Measurements from ENCODE around the gene ITGA5.

ITGA5 gene

DNA sequence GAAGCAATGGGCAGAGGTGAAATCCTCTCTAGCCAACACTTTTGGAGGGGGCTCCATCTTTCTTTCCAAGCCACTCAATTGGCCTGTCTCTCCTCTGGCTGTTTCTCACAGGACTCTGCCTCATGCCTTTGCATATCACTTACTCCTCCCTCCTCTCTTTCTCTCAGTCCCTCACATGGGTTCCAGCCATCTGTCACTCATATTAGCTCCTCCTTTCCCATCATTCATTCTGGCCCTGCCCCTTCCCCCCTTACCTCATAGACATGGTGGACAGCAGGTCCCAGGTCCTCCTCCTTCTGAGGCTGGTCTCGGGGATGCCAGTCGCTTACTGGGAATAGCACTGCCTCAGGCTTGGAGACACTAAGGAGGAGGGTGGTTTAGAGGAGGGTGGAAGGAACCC, 17.9 kb downstream of the ITGA5 start:
- TF ChIP-seq, protein P1, sequence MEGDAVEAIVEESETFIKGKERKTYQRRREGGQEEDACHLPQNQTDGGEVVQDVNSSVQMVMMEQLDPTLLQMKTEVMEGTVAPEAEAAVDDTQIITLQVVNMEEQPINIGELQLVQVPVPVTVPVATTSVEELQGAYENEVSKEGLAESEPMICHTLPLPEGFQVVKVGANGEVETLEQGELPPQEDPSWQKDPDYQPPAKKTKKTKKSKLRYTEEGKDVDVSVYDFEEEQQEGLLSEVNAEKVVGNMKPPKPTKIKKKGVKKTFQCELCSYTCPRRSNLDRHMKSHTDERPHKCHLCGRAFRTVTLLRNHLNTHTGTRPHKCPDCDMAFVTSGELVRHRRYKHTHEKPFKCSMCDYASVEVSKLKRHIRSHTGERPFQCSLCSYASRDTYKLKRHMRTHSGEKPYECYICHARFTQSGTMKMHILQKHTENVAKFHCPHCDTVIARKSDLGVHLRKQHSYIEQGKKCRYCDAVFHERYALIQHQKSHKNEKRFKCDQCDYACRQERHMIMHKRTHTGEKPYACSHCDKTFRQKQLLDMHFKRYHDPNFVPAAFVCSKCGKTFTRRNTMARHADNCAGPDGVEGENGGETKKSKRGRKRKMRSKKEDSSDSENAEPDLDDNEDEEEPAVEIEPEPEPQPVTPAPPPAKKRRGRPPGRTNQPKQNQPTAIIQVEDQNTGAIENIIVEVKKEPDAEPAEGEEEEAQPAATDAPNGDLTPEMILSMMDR (IDR thresholded peaks at IDR 0.05; ENCODE audit: low read depth, low read length) = no peak
- DNase-seq (ENCODE audit: extremely low read depth, low read depth) = no peak

DNA sequence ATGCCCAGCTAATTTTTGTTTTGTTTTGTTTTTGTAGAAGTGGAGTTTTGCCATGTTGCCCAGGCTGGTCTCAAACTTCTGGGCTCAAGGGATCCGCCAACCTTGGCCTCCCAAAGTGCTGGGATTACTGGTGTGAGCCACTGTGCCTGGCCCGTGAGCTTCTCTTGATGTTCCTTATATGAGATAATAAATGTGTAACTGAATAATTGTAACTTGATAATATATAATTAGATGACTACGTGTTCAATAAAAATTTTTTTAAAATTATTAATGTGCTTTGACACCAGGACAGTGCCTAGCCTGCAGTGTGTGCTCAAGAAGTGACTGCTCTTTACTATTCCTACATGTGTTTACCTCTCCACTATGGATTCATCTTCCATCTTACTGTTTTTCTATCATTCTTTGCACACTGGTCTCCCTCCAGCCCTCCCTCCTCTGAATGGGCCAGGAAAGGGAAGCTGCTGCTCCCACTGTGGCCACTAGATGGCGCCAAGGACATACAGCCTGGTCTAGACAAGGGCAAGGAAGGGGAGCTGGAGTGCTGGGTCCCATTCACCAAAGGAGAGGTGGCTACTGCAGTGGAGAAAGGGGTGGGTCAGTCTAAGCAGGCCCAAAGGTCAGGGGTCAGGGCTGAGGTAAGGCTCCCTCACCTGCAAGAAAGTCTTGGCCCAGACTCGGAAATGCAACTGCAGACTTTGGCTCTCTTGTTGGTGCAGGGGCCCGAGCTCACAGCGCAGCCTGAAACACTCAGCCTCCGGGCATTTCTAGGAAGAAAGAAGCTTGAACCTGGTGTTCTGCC, 19.9 kb downstream of the ITGA5 start:
- TF ChIP-seq, protein P1 (IDR thresholded peaks at IDR 0.05; ENCODE audit: low read depth, low read length) = no peak; the same call in none of the 2 replicates
- peak; percentile 62 for DNase-seq (ENCODE audit: extremely low read depth, low read depth)

DNA sequence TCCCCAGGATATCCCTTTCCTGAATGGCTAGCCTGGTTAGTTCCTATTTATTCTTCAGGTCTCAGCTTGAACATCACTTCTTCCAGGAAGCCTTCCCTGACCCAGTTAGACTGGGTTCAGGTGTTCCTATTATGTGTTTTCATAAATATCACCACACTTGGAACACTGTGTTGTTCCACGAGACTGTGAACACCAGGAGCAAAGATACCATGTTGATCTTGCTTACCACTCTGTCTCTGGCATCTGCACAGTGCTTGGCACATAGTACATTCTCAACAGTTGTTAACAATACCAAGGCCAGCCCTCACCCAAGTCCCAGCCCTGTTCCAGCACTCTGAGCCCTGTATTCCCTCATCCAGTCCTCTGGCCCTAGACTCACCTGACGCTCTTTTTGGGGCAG, 20.8 kb downstream of the ITGA5 start:
- TF ChIP-seq, protein P1 (IDR thresholded peaks at IDR 0.05; ENCODE audit: low read depth, low read length) = no peak
- no peak for DNase-seq (ENCODE audit: extremely low read depth, low read depth)

DNA sequence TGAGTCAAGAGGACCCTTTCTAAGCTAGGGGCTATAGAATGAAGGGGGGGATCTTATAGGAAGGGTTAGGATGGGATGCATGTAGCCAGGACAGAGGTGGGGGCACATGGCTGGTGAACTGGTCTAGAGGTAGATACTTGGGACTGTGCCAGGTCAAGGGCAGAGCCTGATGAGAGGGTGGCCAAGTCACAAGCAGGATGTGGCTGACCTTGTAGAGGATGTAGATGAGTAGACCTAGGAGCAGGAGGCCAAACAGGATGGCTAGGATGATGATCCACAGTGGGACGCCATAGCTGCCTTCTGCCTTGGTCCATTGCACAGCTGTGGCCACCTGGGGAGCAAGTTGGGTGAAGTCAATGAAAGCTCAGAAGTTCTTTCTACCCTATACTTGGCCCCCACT, 21.9 kb downstream of the ITGA5 start:
- TF ChIP-seq, protein P1 (IDR thresholded peaks at IDR 0.05; ENCODE audit: low read depth, low read length) = no peak
- no peak for DNase-seq (ENCODE audit: extremely low read depth, low read depth)

DNA sequence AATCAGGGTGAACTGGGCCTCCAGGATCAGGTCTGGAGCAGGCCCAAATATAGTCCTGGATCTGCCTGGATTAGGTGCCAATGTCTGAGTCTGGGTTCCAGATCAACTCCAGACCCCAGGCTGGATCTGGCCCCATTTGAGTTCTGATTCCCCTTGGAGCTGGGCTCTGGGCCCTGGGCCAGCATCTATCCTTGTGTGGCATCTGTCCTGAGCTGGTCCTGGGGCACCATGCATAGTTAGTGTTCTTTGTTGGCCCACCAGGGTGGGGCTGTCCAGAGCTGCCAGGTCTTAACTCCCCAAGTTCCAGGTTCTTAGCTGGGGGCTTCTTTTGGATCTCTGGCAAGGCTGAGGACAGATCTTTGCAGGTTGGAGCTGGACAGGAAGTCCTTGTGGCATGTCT, 23.5 kb downstream of the ITGA5 start:
- DNase-seq (ENCODE audit: extremely low read depth, low read depth) = no peak
- TF ChIP-seq, protein P1 (IDR thresholded peaks at IDR 0.05; ENCODE audit: low read depth, low read length) = no peak

DNA sequence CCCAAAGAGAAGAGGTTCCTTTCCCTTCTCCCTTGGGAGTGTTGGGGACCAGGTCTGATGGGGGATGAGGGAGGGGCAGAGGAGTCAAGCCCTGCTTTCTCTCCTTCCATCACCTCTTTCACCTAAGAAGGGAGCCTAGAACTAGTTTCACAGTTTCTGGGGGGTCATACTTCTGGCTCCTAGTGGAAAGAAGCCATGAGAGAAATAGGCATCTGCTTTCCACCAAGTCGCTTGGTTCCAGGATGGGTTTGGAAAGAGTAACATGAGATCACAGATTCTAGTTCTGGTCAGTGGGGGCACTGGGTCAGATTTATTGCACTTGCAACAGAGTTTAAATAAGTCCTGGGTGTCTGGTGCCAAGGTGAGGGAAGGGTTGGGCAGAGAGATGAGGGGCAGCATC, 24.1 kb downstream of the ITGA5 start:
- TF ChIP-seq, protein P1 (IDR thresholded peaks at IDR 0.05; ENCODE audit: low read depth, low read length) = no peak
- no peak for DNase-seq (ENCODE audit: extremely low read depth, low read depth)

DNA sequence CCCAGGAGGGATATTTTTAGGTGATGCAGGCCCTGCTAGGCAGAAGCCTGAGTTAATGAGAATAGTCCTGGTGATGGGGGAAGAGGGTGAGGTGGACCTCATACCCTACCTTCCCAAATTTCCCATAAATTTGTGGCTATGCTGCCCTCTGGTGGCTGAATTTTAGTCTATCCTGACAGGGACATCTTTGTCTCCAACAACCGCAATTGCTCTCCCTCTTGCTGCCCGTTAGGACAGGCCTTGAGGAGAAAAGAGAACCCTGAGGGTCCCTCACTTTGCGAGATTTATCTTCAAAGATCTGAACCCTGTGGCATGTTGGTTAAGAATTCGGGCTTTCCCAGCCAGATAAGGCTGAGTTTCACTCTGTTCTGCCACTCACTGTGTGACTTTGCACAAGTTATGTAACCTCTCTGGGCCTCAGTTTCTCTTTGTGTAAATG, 24.8 kb downstream of the ITGA5 start:
- TF ChIP-seq, protein P1 (IDR thresholded peaks at IDR 0.05; ENCODE audit: low read depth, low read length) = peak; percentile 67
- no peak for DNase-seq (ENCODE audit: extremely low read depth, low read depth)
